ENCODE measurements around the gene DDX10.

DDX10 gene

DNA sequence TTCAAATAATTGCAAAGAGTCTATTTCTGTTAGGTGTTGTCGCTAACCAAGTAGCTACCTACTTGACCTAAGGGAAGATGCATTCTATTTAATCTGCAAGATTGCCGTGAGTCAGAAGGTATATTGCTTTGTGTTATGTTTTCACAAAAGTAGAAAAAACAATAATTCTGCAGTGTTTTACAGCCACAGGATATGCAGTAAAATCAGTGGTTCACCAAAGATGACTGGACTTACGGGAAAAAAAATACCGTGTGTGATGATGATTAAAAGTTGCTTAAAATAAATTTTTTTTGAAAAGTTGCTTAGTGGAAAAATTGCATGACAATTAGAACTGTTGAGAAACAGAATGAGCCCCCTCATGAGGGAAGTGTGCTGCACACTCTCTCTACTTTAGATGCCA, 209.1 kb downstream of the DDX10 start:
- H3K4me3 ChIP-seq (ENCODE audit: low read depth, low read length), result no peak overlapping the region
- TF ChIP-seq, protein P1, sequence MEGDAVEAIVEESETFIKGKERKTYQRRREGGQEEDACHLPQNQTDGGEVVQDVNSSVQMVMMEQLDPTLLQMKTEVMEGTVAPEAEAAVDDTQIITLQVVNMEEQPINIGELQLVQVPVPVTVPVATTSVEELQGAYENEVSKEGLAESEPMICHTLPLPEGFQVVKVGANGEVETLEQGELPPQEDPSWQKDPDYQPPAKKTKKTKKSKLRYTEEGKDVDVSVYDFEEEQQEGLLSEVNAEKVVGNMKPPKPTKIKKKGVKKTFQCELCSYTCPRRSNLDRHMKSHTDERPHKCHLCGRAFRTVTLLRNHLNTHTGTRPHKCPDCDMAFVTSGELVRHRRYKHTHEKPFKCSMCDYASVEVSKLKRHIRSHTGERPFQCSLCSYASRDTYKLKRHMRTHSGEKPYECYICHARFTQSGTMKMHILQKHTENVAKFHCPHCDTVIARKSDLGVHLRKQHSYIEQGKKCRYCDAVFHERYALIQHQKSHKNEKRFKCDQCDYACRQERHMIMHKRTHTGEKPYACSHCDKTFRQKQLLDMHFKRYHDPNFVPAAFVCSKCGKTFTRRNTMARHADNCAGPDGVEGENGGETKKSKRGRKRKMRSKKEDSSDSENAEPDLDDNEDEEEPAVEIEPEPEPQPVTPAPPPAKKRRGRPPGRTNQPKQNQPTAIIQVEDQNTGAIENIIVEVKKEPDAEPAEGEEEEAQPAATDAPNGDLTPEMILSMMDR (IDR thresholded peaks at IDR 0.05; ENCODE audit: insufficient read depth, low read depth, low read length, missing control alignments), result no peak
- DNase-seq (ENCODE audit: low read depth), result no peak

DNA sequence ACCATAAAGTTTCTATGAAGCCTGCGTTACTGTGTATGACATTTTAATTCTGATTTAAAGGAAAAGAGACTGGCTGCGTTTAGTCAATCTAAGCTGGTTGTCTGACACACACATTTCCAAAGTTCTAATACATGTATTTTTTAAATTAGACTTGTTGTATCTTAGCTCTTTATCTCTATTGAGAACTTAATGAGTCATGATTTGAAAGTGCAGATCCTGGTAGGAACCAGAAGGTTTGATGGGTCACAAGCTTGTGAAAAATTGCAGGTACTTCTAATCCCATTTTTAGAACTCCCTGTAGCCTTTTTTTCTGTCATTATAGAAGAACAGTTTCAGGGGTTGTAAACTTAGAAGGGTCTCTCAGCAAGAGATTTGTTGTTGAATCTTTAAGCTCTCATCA, 210.3 kb downstream of the DDX10 start:
- no peak overlapping the region for H3K4me3 ChIP-seq (ENCODE audit: low read depth, low read length)
- no peak for DNase-seq (ENCODE audit: low read depth)

DNA sequence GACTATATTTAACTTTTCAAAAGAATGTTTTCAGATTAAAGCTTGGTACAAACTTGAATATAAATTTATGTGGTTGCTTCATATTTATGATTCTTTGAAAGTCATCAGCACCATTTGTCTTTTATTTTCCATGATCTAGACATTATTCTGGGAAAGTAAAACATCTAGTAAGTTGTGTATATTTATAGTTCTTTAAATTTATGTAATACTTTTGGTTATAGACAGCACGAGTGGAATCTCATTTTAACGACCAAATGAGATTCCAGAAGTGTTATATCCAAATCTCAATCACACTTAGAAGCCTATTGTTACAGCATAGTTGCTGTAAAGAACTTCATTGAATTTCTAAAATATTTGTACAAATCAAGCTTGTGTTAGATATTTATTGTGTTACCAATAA, 212.3 kb downstream of the DDX10 start:
- TF ChIP-seq, protein P1 (IDR thresholded peaks at IDR 0.05; ENCODE audit: insufficient read depth, low read depth, low read length, missing control alignments), result no peak
- H3K4me3 ChIP-seq (ENCODE audit: low read depth, low read length), result no peak overlapping the region
- no peak for DNase-seq (ENCODE audit: low read depth)

More for the DNA sequence above, 210.3 kb downstream of the DDX10 start:
- TF ChIP-seq, protein P1 (IDR thresholded peaks at IDR 0.05; ENCODE audit: insufficient read depth, low read depth, low read length, missing control alignments), result no peak

DNA sequence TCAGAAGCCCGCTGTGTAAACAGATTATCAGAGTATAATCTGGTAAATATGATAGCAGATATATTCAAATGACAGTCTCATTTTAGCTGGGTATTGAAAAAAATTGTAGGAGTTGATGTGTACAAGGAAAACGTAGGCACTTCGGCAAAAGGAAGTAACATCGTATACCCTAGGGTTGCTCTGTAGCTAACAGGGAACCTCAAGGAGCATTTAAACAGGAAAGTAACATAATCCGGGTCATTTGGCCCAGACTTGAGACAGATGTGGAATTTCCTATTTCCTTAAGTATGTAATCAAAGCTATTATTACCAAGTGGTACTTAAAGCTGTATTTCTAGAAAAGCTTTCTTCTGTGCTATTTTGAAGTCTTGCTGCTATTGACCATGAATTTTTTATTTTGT, 215.6 kb downstream of the DDX10 start:
- no peak overlapping the region for H3K4me3 ChIP-seq (ENCODE audit: low read depth, low read length)
- DNase-seq (ENCODE audit: low read depth), result no peak
- TF ChIP-seq, protein P1 (IDR thresholded peaks at IDR 0.05; ENCODE audit: insufficient read depth, low read depth, low read length, missing control alignments), result no peak

DNA sequence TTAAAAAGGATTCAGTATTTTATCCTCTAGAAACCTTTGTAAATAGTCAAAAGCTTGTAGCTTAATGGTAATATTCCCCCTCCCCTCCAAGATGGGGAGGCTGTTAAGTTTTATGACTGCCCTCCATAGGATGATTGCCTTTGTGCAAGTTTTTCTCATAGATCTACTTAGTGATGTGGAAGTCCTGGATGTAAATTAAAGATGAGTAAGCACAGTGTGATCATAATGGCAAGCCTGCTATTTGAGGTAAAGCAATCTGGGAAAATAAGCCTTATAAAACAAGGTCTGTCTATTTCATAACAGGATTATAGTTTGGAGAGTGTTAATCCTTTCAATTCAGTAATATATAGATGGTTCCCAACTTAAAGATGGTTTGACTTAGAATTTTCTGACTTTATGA, 216.3 kb downstream of the DDX10 start:
- DNase-seq (ENCODE audit: low read depth), result no peak
- H3K4me3 ChIP-seq (ENCODE audit: low read depth, low read length), result no peak overlapping the region
- TF ChIP-seq, protein P1 (IDR thresholded peaks at IDR 0.05; ENCODE audit: insufficient read depth, low read depth, low read length, missing control alignments), result no peak

DNA sequence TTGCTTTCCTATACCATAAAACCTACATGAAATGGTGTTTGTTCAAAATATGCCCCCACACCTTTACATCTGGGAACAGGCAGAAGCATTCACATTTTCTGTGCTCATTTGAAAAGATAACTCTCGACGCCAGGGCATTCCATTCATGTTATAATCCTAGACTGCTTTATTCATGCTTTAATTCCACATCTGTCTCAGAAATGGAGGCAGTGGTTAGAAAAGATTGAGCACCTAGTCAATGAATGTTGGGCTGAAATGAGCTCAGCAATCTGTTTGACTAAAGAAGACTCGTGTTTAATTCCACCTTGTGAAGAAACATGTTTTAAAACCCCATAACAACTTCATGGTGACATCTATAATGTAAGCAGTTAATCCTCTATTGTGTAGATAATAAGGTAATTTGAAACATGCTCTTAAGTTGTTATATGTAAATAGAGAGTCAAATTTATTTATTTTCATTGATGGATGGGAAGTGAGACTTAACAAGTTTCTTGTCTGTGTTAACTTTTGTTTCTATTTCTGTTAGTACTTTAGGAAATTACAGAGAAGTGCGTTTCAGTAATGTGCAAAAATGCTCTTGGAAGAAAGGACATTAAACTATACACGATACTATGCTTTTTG, 217.5 kb downstream of the DDX10 start:
- no peak for DNase-seq (ENCODE audit: low read depth)
- TF ChIP-seq, protein P1 (IDR thresholded peaks at IDR 0.05; ENCODE audit: insufficient read depth, low read depth, low read length, missing control alignments), result no peak
- no peak overlapping the region for H3K4me3 ChIP-seq (ENCODE audit: low read depth, low read length)

DNA sequence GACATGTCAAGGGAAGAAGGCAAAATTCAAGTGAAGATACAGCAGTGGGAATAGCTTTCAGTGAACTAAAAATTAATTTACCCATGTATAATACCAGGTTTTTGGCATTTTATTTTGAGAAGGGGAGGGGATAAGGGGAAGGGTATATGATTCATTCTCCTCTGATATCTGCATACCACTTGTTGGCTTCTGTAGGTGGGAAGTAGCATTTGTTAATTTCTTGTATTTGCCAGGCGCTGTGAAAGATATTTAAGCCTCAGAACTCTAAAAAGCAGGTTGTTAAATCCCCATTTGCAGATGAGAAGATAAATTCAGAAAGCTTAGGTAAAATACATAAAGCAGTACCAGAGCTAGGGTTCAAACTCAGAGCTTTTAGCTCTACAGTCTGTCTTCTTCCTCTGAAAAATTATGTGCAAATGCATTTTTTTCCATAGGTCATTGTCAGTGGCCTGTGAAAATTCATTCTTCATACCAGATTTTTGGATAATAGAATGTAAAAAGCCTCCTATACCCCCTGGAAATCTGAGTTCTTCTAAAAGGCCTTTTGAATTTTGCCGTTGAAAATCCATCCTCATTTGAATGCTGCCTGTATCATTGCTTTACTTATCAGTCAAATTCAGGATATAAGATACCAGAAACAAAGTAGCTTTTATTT, 221.3 kb downstream of the DDX10 start:
- no peak overlapping the region for H3K4me3 ChIP-seq (ENCODE audit: low read depth, low read length)
- no peak for DNase-seq (ENCODE audit: low read depth)
- TF ChIP-seq, protein P1 (IDR thresholded peaks at IDR 0.05; ENCODE audit: insufficient read depth, low read depth, low read length, missing control alignments), result no peak
